GM12878 (cell line): ENCODE measurements around the gene NLE1. TPM values are rescaled to one million over a fixed set of nuclear protein-coding genes. Genes with fewer than 3 reads are reported as not detected.

ENCODE experiments used
- ATAC-seq: fragments of 200-7000 bp; cut with Tn5 transposase; 3 replicates; pipeline ENCODE4 v1.9.1; 2020; ENCODE audit warnings: mild to moderate bottlenecking, moderate library complexity
- BruUV-seq: library from RNA; stranded (reverse); fragments of 400-500 nt; replicated peaks from 2 replicates; lab custom pipeline; 2021; lab: Mats Ljungman, UMichigan
- CTCF ChIA-PET: fragments of 300-600 bp; sonication (Branson Sonifier 250); formaldehyde crosslinking; extraction: SDS; loops from one replicate; lab custom pipeline; 2021; ENCODE audit warnings: inconsistent platforms; lab: Yijun Ruan, JAX
- POLR2A ChIA-PET: fragments of 350-600 bp; formaldehyde crosslinking; extraction: SDS; loops from one replicate; lab custom pipeline; 2021; ENCODE audit warnings: inconsistent platforms; lab: Charles Lee
- RAD21 ChIA-PET: fragments of 300-600 bp; sonication (Branson Sonifier 250); formaldehyde crosslinking; loops from one replicate; lab custom pipeline; 2023; ENCODE audit warnings: antibody characterized with exemption; ENCODE audit not compliant: unreplicated experiment; lab: Charles Lee
- SMC1A ChIA-PET: fragments of 300-600 bp; sonication (Branson Sonifier 250); formaldehyde crosslinking; loops from one replicate; lab custom pipeline; 2023; ENCODE audit not compliant: unreplicated experiment, uncharacterized antibody; lab: Charles Lee
- DNase-seq: peaks from one replicate; pipeline ENCODE4 v3.0.0-alpha.2; 2011; ENCODE audit warnings: low read depth, low spot score
- FAIRE-seq: peaks from 3 replicates; lab custom pipeline; 2011; peaks lifted over from hg19 to GRCh38; lab: Jason Lieb, UNC
- H2AFZ ChIP-seq: 2 replicates; pipeline ENCODE4 v1.6.0; 2011; ENCODE audit warnings: low read depth, low read length, control low read depth; ENCODE audit not compliant: control insufficient read depth
- H3K27ac ChIP-seq: 2 replicates; pipeline ENCODE4 v1.5.1; 2011; ENCODE audit warnings: control low read depth; ENCODE audit not compliant: control insufficient read depth, insufficient read depth
- H3K27me3 ChIP-seq, 2 experiments: replicated peaks in 1 of 2; 2 replicates each; pipeline versions ENCODE4 v1.6.0 to v1.6.1; 2011; ENCODE audit warnings: low read length in 1 of 2; ENCODE audit not compliant: control insufficient read depth in 2 of 2, insufficient read depth in 2 of 2
- H3K36me3 ChIP-seq, 2 experiments: 2 replicates each; pipeline ENCODE4 v1.5.1; 2011; ENCODE audit warnings: low read length in 1 of 2; ENCODE audit not compliant: control insufficient read depth in 2 of 2, insufficient read depth in 2 of 2
- H3K4me1 ChIP-seq: 2 replicates; pipeline ENCODE4 v1.6.1; 2011; ENCODE audit warnings: mild to moderate bottlenecking, low read length, moderate library complexity, mixed read lengths; ENCODE audit not compliant: control insufficient read depth, insufficient read depth
- H3K4me2 ChIP-seq: 2 replicates; pipeline ENCODE4 v1.6.0; 2011; ENCODE audit warnings: control low read depth; ENCODE audit not compliant: control insufficient read depth, insufficient read depth
- H3K4me3 ChIP-seq: fragments of 200-600 bp; sonication (generic); 2 replicates; pipeline ENCODE4 v1.5.1; 2016
- H3K79me2 ChIP-seq: 2 replicates; pipeline ENCODE4 v1.6.0; 2011; ENCODE audit warnings: low read length; ENCODE audit not compliant: control insufficient read depth, insufficient read depth
- H3K9ac ChIP-seq: 2 replicates; pipeline ENCODE4 v1.8.0; 2011; ENCODE audit warnings: low read length, control low read depth, mixed read lengths; ENCODE audit not compliant: control insufficient read depth, insufficient read depth
- H3K9me3 ChIP-seq: replicated peaks from 3 replicates; pipeline ENCODE4 v1.5.1; 2011; ENCODE audit warnings: mild to moderate bottlenecking, low read length; ENCODE audit not compliant: control insufficient read depth, insufficient read depth
- H4K20me1 ChIP-seq: 2 replicates; pipeline ENCODE4 v1.6.0; 2011; ENCODE audit not compliant: control insufficient read depth, insufficient read depth
- CHD1 ChIP-seq: IDR thresholded peaks from 2 replicates; pipeline ENCODE4 v1.6.1; 2012; ENCODE audit warnings: low read depth, low read length, improper control_type of control experiment
- FOS ChIP-seq: IDR thresholded peaks from 3 replicates; pipeline ENCODE4 v1.6.1; 2011; ENCODE audit warnings: borderline replicate concordance; ENCODE audit not compliant: insufficient read length; ENCODE audit errors: extremely low read depth
- NFXL1 ChIP-seq: fragments of 450-650 bp; IDR thresholded peaks from 2 replicates; pipeline ENCODE4 v1.6.1; 2017; ENCODE audit warnings: antibody characterized with exemption, mild to moderate bottlenecking, borderline replicate concordance
- NR2C2 ChIP-seq: IDR thresholded peaks from 2 replicates; pipeline ENCODE4 v1.6.1; 2011; ENCODE audit warnings: borderline replicate concordance, low read depth; ENCODE audit not compliant: control insufficient read depth, insufficient read length
- RAD21 ChIP-seq: IDR thresholded peaks from 2 replicates; pipeline ENCODE4 v1.6.1; 2011; ENCODE audit warnings: mild to moderate bottlenecking, low read depth, low read length, moderate library complexity; ENCODE audit not compliant: insufficient read depth
- SMAD1 ChIP-seq: fragments of 450-650 bp; IDR thresholded peaks from 2 replicates; pipeline ENCODE4 v1.6.1; 2018; ENCODE audit warnings: mild to moderate bottlenecking, low read depth; ENCODE audit not compliant: partially characterized antibody
- TCF3 ChIP-seq: IDR thresholded peaks from 2 replicates; pipeline ENCODE4 v1.6.1; 2012; ENCODE audit warnings: low read depth, mild to moderate bottlenecking, low read length, borderline replicate concordance; ENCODE audit not compliant: insufficient read depth
- ZSCAN29 ChIP-seq: fragments of 450-650 bp; IDR thresholded peaks from 2 replicates; pipeline ENCODE4 v1.6.1; 2017; ENCODE audit warnings: mild to moderate bottlenecking, moderate library complexity
- WGBS: methylation state at CpG from one replicate; pipeline ENCODE4 v1.1.6; 2016; ENCODE audit warnings: low lambda C conversion rate; ENCODE audit not compliant: insufficient replicate concordance, insufficient coverage; ENCODE audit errors: missing lambda C conversion rate; 5-methylcytosine and 5-hydroxymethylcytosine counted together
- in situ Hi-C: fragments of 300-500 bp; cut with MboI; formaldehyde crosslinking; loops from 9 replicates; pipeline ENCODE4 v1.14.3; 2018; ENCODE audit warnings: mixed read lengths
- intact Hi-C: fragments of 100-400 bp; cut with micrococcal nuclease; formaldehyde crosslinking; loops from one replicate; pipeline ENCODE4 v1.14.2; 2022; ENCODE audit not compliant: unreplicated experiment
- polyA plus RNA-seq, 11 experiments: library from polyadenylated mRNA; depleted of rRNA in 4 of 11; unstranded in 6 of 11; stranded (reverse) in 5 of 11; fragments of >200 nt; fragmentation: Nextera tagmentation in 4 of 11; fragmentation: Illumina TruSeq in 1 of 11; extraction: Ambion mirVana in 4 of 11; extraction: Trizol in 1 of 11; gene quantifications; 1 replicate in 1 of 11; 2 replicates in 10 of 11; pipeline versions ENCODE4 v1.2.1 to v1.2.3, GENCODE V29; 2011 to 2016; ENCODE audit warnings: inconsistent platforms in 2 of 11, missing spikeins in 2 of 11, low read depth in 1 of 11
- total RNA-seq, 4 experiments: library from RNA; depleted of rRNA in 3 of 4; stranded (reverse); fragments of >200 nt in 3 of 4; fragmentation: Illumina TruSeq in 1 of 4; extraction: Trizol in 1 of 4; gene quantifications; 2 replicates each; pipeline versions ENCODE4 v1.2.1 to v1.2.3, GENCODE V29; 2013 to 2021
- TF ChIP-seq, protein P1 (sequence below): fragments of 450-650 bp; IDR thresholded peaks from 2 replicates; pipeline ENCODE4 v1.6.1; 2016; ENCODE audit warnings: mild to moderate bottlenecking, moderate library complexity, borderline replicate concordance

NLE1 gene
- total and polyA plus RNA-seq, 10 of the 15 experiments (the other 5 are each of a cell fraction or from before 2014, with no cell fraction given), result 2.4 to 33.5 (median 17.6) TPM

DNA sequence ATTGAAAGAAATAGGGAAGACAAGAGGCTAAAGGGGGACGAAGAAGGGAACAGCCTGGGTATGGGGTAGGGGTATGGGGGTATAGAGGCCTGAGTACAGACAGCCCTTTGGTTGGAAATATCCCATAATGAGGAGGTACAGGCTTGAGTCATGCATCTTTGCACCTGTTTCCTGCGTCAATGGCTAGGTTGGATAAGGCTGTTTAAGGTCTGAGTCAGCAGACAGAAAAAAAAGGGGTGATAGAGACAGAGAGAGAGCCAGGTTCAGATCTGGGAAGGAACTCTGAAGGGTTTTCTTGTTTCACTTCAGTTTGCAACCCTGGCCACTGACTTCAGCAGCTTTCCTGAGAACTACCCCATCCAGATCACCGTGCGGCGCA lies 12.1 kb downstream of the NLE1 start:
- Histone ChIP-seq H3K9ac (no peak overlapping the region), H3K4me2 (no peak overlapping the region), H3K4me3 (no peak overlapping the region), H3K27me3 (no peaks in the 10 kb centered on the region), H3K27ac (no peak overlapping the region), H3K36me3 (peaks cover 18 to 22% of the 10 kb centered on the region in 2 experiments), H4K20me1 (no peaks in the 10 kb centered on the region), H3K79me2 (no peaks in the 10 kb centered on the region), H2AFZ (no peak overlapping the region), H3K9me3 (no peaks in the 10 kb centered on the region), H3K4me1 (no peaks in the 10 kb centered on the region)
- ATAC-seq (no peak), FAIRE-seq (no peak), DNase-seq (no peak)
- TF ChIP-seq RAD21 (no peak), SMAD1 (no peak), CHD1 (no peak), NFXL1 (no peak), FOS (no peak), TCF3 (no peak), ZSCAN29 (no peak), NR2C2 (no peak)
- TF ChIP-seq, protein P1, sequence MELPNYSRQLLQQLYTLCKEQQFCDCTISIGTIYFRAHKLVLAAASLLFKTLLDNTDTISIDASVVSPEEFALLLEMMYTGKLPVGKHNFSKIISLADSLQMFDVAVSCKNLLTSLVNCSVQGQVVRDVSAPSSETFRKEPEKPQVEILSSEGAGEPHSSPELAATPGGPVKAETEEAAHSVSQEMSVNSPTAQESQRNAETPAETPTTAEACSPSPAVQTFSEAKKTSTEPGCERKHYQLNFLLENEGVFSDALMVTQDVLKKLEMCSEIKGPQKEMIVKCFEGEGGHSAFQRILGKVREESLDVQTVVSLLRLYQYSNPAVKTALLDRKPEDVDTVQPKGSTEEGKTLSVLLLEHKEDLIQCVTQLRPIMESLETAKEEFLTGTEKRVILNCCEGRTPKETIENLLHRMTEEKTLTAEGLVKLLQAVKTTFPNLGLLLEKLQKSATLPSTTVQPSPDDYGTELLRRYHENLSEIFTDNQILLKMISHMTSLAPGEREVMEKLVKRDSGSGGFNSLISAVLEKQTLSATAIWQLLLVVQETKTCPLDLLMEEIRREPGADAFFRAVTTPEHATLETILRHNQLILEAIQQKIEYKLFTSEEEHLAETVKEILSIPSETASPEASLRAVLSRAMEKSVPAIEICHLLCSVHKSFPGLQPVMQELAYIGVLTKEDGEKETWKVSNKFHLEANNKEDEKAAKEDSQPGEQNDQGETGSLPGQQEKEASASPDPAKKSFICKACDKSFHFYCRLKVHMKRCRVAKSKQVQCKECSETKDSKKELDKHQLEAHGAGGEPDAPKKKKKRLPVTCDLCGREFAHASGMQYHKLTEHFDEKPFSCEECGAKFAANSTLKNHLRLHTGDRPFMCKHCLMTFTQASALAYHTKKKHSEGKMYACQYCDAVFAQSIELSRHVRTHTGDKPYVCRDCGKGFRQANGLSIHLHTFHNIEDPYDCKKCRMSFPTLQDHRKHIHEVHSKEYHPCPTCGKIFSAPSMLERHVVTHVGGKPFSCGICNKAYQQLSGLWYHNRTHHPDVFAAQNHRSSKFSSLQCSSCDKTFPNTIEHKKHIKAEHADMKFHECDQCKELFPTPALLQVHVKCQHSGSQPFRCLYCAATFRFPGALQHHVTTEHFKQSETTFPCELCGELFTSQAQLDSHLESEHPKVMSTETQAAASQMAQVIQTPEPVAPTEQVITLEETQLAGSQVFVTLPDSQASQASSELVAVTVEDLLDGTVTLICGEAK, result no peak
- ChIA-PET CTCF (no interaction called here), SMC1A (interaction anchor here (1.2 kb wide), 1 partner anchor 10 kb away, joined by 3 read pairs; the partner anchor contains the start of gene RAD51D), RAD21 (interaction anchor here (1.2 kb wide), 1 partner anchor 10 kb away, joined by 3 read pairs; no protein-coding TSS in a partner anchor), POLR2A (no interaction called here)
- intact Hi-C loops, result no loop called here
- no TSS peak for BruUV-seq
- WGBS, result 99% methylated on average over 5 of the region's 5 CpGs
- in situ Hi-C loops, result no loop called here
